SJCRH30 (cell line): ENCODE data around the gene RNF212. TPM values are rescaled to one million over a fixed set of nuclear protein-coding genes. Genes with fewer than 3 reads are reported as not detected.
A peak's percentile ranks its signal among the peaks of the same experiment; 100 is the strongest.
"Not testable (repeated sequence)": the region's sequence is repeated elsewhere in the genome, so short reads cannot be mapped to it uniquely, and the experiment has no call there.

Source experiments
- DNase-seq, 2 experiments: peaks; one replicate each; pipeline ENCODE4 v3.0.0-alpha.2; 2015 to 2020
- H3K27ac ChIP-seq: fragments of 250-450 bp; sonication (Bioruptor Pico); 2 replicates; pipeline ENCODE4 v1.5.1; 2020; ENCODE audit warnings: mild to moderate bottlenecking, moderate library complexity
- H3K27me3 ChIP-seq: fragments of 250-450 bp; sonication (Bioruptor Pico); 2 replicates; pipeline ENCODE4 v1.5.1; 2020; ENCODE audit warnings: mild to moderate bottlenecking, moderate library complexity
- H3K36me3 ChIP-seq: fragments of 250-450 bp; sonication (Bioruptor Pico); 2 replicates; pipeline ENCODE4 v1.5.1; 2020; ENCODE audit warnings: mild to moderate bottlenecking, moderate library complexity
- H3K4me1 ChIP-seq: fragments of 250-450 bp; sonication (Bioruptor Pico); 2 replicates; pipeline ENCODE4 v1.5.1; 2020; ENCODE audit warnings: mild to moderate bottlenecking, moderate library complexity
- H3K4me3 ChIP-seq: fragments of 250-450 bp; sonication (Bioruptor Pico); 2 replicates; pipeline ENCODE4 v1.5.1; 2020; ENCODE audit warnings: mild to moderate bottlenecking, moderate library complexity
- H3K9me3 ChIP-seq: fragments of 250-450 bp; sonication (Bioruptor Pico); replicated peaks from 2 replicates; pipeline ENCODE4 v1.5.1; 2020; ENCODE audit warnings: mild to moderate bottlenecking, moderate library complexity
- total RNA-seq: library from RNA; depleted of rRNA; stranded (reverse); fragments of >200 nt; shearing (Covaris generic); gene quantifications from 2 replicates; pipeline ENCODE4 v1.2.3, GENCODE V29; 2014

RNF212 gene
- total RNA-seq, 1 experiment from 2014 or later = not detected

GRCh38 chr4:1047106-1047975 is 66.0 kb downstream of the RNF212 start:
- H3K4me3 ChIP-seq = no peak overlapping the region
- H3K9me3 ChIP-seq = no peaks in the 10 kb centered on the region
- no peak for DNase-seq
- H3K4me1 ChIP-seq = peaks cover 11% of the 10 kb centered on the region
- H3K36me3 ChIP-seq = no peaks in the 10 kb centered on the region
- peaks cover 5% of the 10 kb centered on the region; the same call in 1 of the 2 replicates for H3K27me3 ChIP-seq
- no peak overlapping the region for H3K27ac ChIP-seq

GRCh38 chr4:1046581-1047011 is 66.8 kb downstream of the RNF212 start:
- H3K9me3 ChIP-seq, H3K27ac ChIP-seq, H3K27me3 ChIP-seq, H3K4me3 ChIP-seq, DNase-seq, H3K36me3 ChIP-seq: not testable (repeated sequence)
- H3K4me1 ChIP-seq = peaks cover 11% of the 10 kb centered on the region

GRCh38 chr4:1045595-1046201 is 67.7 kb downstream of the RNF212 start:
- DNase-seq = no peak
- H3K36me3 ChIP-seq = no peaks in the 10 kb centered on the region
- H3K27me3 ChIP-seq = no peaks in the 10 kb centered on the region
- no peak overlapping the region for H3K27ac ChIP-seq
- no peak overlapping the region for H3K4me3 ChIP-seq
- H3K9me3 ChIP-seq = no peaks in the 10 kb centered on the region
- H3K4me1 ChIP-seq = peaks cover 11% of the 10 kb centered on the region

- DNase-seq = no peak
- H3K4me1 ChIP-seq = peaks cover 11% of the 10 kb centered on the region
- H3K27ac ChIP-seq = no peak overlapping the region
- no peaks in the 10 kb centered on the region for H3K36me3 ChIP-seq
- H3K4me3 ChIP-seq = no peak overlapping the region
- H3K27me3 ChIP-seq = no peaks in the 10 kb centered on the region
- H3K9me3 ChIP-seq = no peaks in the 10 kb centered on the region
Observed at GRCh38 chr4:1045193-1045594, 68.2 kb downstream of the RNF212 start.

GRCh38 chr4:1044469-1045192 is 68.7 kb downstream of the RNF212 start:
- no peaks in the 10 kb centered on the region for H3K27me3 ChIP-seq
- H3K9me3 ChIP-seq = no peaks in the 10 kb centered on the region
- peaks cover 13% of the 10 kb centered on the region for H3K4me1 ChIP-seq
- no peaks in the 10 kb centered on the region for H3K36me3 ChIP-seq
- H3K4me3 ChIP-seq = no peak overlapping the region
- DNase-seq = peak; percentile 5 to 11
- peak overlapping the region; percentile 48; the same call in 1 of the 2 replicates for H3K27ac ChIP-seq

GRCh38 chr4:1043651-1044468 is 69.5 kb downstream of the RNF212 start:
- H3K4me3 ChIP-seq = peak overlapping the region; percentile 28
- H3K36me3 ChIP-seq = no peaks in the 10 kb centered on the region
- H3K9me3 ChIP-seq = no peaks in the 10 kb centered on the region
- H3K27me3 ChIP-seq = no peaks in the 10 kb centered on the region
- H3K4me1 ChIP-seq = peaks cover 20% of the 10 kb centered on the region
- peak; percentile 81 to 90 for DNase-seq
- peak overlapping the region; percentile 48 for H3K27ac ChIP-seq

GRCh38 chr4:1043162-1043561 is 70.2 kb downstream of the RNF212 start:
- DNase-seq = no peak

GRCh38 chr4:1042352-1043055 is 70.9 kb downstream of the RNF212 start:
- Histone ChIP-seq H3K36me3 (no peaks in the 10 kb centered on the region), H3K27ac (no peak overlapping the region), H3K4me3 (no peak overlapping the region), H3K27me3 (no peaks in the 10 kb centered on the region), H3K4me1 (peaks cover 32% of the 10 kb centered on the region), H3K9me3 (no peaks in the 10 kb centered on the region)
- DNase-seq = no peak

More at GRCh38 chr4:1043162-1043561, 70.2 kb downstream of the RNF212 start:
- H3K36me3 ChIP-seq = no peaks in the 10 kb centered on the region
- no peaks in the 10 kb centered on the region for H3K27me3 ChIP-seq
- H3K9me3 ChIP-seq = no peaks in the 10 kb centered on the region
- no peak overlapping the region for H3K4me3 ChIP-seq
- peaks cover 27% of the 10 kb centered on the region for H3K4me1 ChIP-seq
- H3K27ac ChIP-seq = no peak overlapping the region

GRCh38 chr4:1041936-1042330 is 71.4 kb downstream of the RNF212 start:
- Histone ChIP-seq H3K27ac (no peak overlapping the region), H3K36me3 (no peaks in the 10 kb centered on the region), H3K9me3 (no peaks in the 10 kb centered on the region), H3K4me3 (no peak overlapping the region), H3K4me1 (peaks cover 35% of the 10 kb centered on the region), H3K27me3 (no peaks in the 10 kb centered on the region)
- no peak for DNase-seq

- no peaks in the 10 kb centered on the region for H3K36me3 ChIP-seq
- no peak overlapping the region for H3K27ac ChIP-seq
- DNase-seq = peak in 1 of 2 experiments; percentile 19
- H3K4me3 ChIP-seq = no peak overlapping the region
- H3K4me1 ChIP-seq = peaks cover 41% of the 10 kb centered on the region
- H3K9me3 ChIP-seq = no peaks in the 10 kb centered on the region
- no peaks in the 10 kb centered on the region for H3K27me3 ChIP-seq
Observed at GRCh38 chr4:1041147-1041935, 72.0 kb downstream of the RNF212 start.

- no peak for DNase-seq
- no peaks in the 10 kb centered on the region for H3K36me3 ChIP-seq
- no peaks in the 10 kb centered on the region for H3K9me3 ChIP-seq
- no peak overlapping the region for H3K27ac ChIP-seq
- H3K4me3 ChIP-seq = no peak overlapping the region
- H3K27me3 ChIP-seq = no peaks in the 10 kb centered on the region
- peaks cover 47% of the 10 kb centered on the region for H3K4me1 ChIP-seq
Observed at GRCh38 chr4:1040344-1041146, 72.8 kb downstream of the RNF212 start.

GRCh38 chr4:1039493-1040343 is 73.6 kb downstream of the RNF212 start:
- Histone ChIP-seq H3K27ac (no peak overlapping the region), H3K36me3 (no peaks in the 10 kb centered on the region), H3K4me1 (peaks cover 53% of the 10 kb centered on the region), H3K4me3 (no peak overlapping the region), H3K27me3 (no peaks in the 10 kb centered on the region), H3K9me3 (no peaks in the 10 kb centered on the region)
- DNase-seq = peak in 1 of 2 experiments; percentile 55
